ENCODE data around the gene ADAMTSL1.

The ADAMTSL1 gene

DNA sequence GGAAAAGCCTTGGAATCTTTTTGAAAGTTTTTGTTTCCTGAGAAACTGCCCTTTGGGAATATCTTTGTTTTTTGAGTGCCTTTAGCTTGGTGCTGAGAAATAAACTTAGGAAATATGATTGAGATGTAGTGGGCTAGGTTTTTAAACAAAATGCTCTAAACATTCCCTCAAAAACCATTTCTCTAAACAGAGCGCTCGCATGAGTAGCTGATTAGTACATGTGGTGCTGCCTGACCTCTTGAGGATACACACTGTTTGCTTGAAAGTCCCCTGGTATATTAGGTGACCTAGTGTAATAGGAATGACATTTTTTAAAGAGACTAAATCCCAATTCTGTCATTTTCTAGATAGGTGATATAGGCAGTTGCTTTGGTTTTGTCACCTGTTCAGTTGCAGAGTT is 132.3 kb downstream of the ADAMTSL1 start:
- peak; percentile 62 for DNase-seq (ENCODE audit: low read depth)
- TF ChIP-seq, protein P1, sequence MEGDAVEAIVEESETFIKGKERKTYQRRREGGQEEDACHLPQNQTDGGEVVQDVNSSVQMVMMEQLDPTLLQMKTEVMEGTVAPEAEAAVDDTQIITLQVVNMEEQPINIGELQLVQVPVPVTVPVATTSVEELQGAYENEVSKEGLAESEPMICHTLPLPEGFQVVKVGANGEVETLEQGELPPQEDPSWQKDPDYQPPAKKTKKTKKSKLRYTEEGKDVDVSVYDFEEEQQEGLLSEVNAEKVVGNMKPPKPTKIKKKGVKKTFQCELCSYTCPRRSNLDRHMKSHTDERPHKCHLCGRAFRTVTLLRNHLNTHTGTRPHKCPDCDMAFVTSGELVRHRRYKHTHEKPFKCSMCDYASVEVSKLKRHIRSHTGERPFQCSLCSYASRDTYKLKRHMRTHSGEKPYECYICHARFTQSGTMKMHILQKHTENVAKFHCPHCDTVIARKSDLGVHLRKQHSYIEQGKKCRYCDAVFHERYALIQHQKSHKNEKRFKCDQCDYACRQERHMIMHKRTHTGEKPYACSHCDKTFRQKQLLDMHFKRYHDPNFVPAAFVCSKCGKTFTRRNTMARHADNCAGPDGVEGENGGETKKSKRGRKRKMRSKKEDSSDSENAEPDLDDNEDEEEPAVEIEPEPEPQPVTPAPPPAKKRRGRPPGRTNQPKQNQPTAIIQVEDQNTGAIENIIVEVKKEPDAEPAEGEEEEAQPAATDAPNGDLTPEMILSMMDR (conservative IDR thresholded peaks at IDR 0.05; ENCODE audit: low read depth, low read length): no peak
- H3K4me3 ChIP-seq (ENCODE audit: low read depth, low read length): no peak overlapping the region

GRCh38 chr9:18606846-18607245 is 132.9 kb downstream of the ADAMTSL1 start:
- TF ChIP-seq, protein P1 (conservative IDR thresholded peaks at IDR 0.05; ENCODE audit: low read depth, low read length): no peak
- peak; percentile 93 for DNase-seq (ENCODE audit: low read depth)
- no peak overlapping the region for H3K4me3 ChIP-seq (ENCODE audit: low read depth, low read length)

GRCh38 chr9:18608371-18608770 is 134.4 kb downstream of the ADAMTSL1 start:
- DNase-seq (ENCODE audit: low read depth): no peak
- TF ChIP-seq, protein P1 (conservative IDR thresholded peaks at IDR 0.05; ENCODE audit: low read depth, low read length): no peak
- H3K4me3 ChIP-seq (ENCODE audit: low read depth, low read length): no peak overlapping the region

DNA sequence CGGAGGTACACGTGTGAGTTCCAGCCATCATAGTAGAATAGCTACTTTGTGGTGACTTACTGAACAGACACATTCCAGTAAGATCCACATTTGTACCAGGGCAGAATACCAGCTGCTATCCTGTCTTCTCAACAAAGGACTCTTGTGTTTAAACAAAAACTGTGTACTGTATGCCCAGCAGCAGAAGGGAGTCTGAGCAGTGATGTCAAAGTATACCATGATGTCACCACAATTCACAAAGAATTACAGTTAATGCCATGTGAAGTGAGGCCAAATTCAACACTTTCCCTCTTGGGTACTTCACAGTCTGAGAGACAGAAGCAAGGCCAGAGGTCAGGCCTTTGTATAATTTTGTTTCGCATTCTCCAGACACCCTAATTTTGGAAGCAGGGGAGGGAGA is 137.0 kb downstream of the ADAMTSL1 start:
- no peak overlapping the region for H3K4me3 ChIP-seq (ENCODE audit: low read depth, low read length)
- DNase-seq (ENCODE audit: low read depth): peak; percentile 27
- TF ChIP-seq, protein P1 (conservative IDR thresholded peaks at IDR 0.05; ENCODE audit: low read depth, low read length): no peak

DNA sequence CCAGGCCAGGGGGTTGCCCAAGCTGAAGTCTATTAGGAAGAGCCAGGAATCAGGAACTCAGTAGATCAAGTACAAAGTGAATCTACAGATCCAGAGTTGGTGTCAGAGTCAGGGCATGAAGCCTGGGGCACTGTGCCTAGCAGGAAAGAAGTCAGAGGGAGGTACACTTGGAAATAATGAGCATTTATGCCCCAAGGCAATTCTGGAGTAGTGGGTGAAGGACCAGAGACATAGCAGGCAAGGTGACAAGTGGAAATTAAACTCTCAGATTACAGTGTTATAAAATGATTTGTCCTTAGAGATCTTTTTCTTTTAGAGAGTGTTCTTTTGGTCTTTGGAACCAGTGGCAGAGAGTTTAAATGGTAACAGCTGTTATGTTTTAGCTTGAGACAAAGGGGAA is 138.0 kb downstream of the ADAMTSL1 start:
- no peak overlapping the region for H3K4me3 ChIP-seq (ENCODE audit: low read depth, low read length)
- no peak for DNase-seq (ENCODE audit: low read depth)
- TF ChIP-seq, protein P1 (conservative IDR thresholded peaks at IDR 0.05; ENCODE audit: low read depth, low read length): no peak

- TF ChIP-seq, protein P1 (conservative IDR thresholded peaks at IDR 0.05; ENCODE audit: low read depth, low read length): no peak
- no peak for DNase-seq (ENCODE audit: low read depth)
- H3K4me3 ChIP-seq (ENCODE audit: low read depth, low read length): no peak overlapping the region
Measured at GRCh38 chr9:18614116-18614515, 140.2 kb downstream of the ADAMTSL1 start.

DNA sequence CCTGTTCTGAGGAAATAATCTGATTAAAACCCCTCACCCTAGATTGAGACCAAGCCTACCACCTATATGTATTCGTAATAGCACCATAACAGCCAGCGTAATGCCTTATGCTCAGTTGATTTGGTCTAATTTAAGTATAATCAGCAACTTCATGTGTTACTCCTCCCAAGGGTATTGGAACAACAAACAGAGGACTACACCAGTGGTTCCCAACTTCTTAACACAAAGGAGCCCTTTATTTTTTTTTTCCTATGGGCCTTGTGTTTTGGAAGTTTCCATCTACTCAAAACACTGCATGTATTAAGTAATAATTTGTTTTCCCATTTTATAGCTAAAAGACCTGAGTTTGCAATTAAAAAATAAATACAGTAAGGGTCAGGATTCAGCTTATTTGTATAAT is 140.7 kb downstream of the ADAMTSL1 start:
- DNase-seq (ENCODE audit: low read depth): no peak
- H3K4me3 ChIP-seq (ENCODE audit: low read depth, low read length): no peak overlapping the region
- TF ChIP-seq, protein P1 (conservative IDR thresholded peaks at IDR 0.05; ENCODE audit: low read depth, low read length): no peak
